H1 (cell line): ENCODE measurements around the gene PTPN13. TPM values are rescaled to one million over a fixed set of nuclear protein-coding genes. Genes with fewer than 3 reads are reported as not detected.

Experiments
- KDM5A ChIP-seq: fragments of 200-600 bp; IDR thresholded peaks from 2 replicates; pipeline ENCODE4 v1.7.1; 2012; ENCODE audit warnings: mild to moderate bottlenecking, low read length, inconsistent platforms, mixed read lengths
- polyA plus RNA-seq, 7 experiments: library from polyadenylated mRNA; depleted of rRNA in 3 of 7; stranded (reverse) in 5 of 7; unstranded in 2 of 7; fragments of >200 nt in 5 of 7; fragments of 200-250 nt in 2 of 7; gene quantifications; 1 replicate in 5 of 7; 2 replicates in 1 of 7; 4 replicates in 1 of 7; pipeline versions ENCODE4 v1.2.1 to v1.2.3, GENCODE V29; 2011 to 2013; ENCODE audit warnings: missing spikeins in 2 of 7, mixed read lengths in 2 of 7
- total RNA-seq: library from RNA; stranded (reverse); fragmentation: NEBNext Ultra II Directional; extraction: Animal tissue kit (Norgen Biotek cat#: 25700); gene quantifications from 2 replicates; pipeline ENCODE4 v1.2.1, GENCODE V29; 2021

The PTPN13 gene
- total and polyA plus RNA-seq, 2 of the 8 experiments (the other 6 are each of a cell fraction or from before 2014, with no cell fraction given): 12.7 to 57.9 TPM

DNA sequence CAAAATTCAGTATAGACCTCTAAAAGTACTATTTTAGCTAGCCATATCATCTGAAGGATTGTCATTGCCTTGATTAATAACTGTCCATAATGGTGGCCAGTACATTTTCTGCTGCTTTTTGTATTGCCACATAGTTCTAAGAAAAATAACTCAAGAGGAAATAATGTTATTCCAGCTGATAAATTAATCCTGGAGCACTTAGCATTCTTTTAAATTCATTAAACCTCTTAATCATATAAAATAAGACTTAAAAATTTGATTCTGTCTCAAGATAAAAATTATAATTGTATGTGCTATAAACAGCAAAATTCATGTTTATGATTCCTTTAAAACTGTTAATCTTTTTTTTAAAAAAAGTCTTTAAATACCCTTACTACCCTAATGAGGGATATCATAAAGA, 12.7 kb downstream of the PTPN13 start (continued):
- no peak for TF ChIP-seq KDM5A
